Measurements from ENCODE around the gene RHBDD3.

Gene RHBDD3

DNA sequence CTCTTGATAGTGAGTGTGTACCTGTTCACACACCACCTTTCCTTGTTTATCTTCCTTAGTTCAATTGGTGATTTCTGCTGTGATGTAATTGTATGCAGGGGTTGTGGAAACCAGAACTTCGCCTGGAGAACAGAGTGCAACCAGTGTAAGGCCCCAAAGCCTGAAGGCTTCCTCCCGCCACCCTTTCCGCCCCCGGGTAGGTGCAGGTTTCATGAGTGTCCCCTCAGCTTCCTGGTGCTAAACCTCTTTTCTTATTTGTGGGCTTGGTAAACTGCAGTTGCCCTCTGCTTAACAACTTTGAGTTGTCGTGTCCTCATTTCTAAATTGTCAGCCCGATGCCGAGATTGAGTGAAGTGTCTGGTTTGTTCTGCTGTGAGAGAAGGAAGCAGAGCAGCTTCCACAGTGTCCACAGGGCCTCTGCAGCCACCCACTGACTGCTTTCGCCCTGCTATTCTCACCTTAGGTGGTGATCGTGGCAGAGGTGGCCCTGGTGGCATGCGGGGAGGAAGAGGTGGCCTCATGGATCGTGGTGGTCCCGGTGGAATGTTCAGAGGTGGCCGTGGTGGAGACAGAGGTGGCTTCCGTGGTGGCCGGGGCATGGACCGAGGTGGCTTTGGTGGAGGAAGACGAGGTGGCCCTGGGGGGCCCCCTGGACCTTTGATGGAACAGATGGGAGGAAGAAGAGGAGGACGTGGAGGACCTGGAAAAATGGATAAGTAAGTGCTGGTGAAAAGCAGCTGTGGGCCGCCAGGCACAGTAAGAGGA is 31.5 kb upstream of the RHBDD3 start:
- TF ChIP-seq, protein P1, sequence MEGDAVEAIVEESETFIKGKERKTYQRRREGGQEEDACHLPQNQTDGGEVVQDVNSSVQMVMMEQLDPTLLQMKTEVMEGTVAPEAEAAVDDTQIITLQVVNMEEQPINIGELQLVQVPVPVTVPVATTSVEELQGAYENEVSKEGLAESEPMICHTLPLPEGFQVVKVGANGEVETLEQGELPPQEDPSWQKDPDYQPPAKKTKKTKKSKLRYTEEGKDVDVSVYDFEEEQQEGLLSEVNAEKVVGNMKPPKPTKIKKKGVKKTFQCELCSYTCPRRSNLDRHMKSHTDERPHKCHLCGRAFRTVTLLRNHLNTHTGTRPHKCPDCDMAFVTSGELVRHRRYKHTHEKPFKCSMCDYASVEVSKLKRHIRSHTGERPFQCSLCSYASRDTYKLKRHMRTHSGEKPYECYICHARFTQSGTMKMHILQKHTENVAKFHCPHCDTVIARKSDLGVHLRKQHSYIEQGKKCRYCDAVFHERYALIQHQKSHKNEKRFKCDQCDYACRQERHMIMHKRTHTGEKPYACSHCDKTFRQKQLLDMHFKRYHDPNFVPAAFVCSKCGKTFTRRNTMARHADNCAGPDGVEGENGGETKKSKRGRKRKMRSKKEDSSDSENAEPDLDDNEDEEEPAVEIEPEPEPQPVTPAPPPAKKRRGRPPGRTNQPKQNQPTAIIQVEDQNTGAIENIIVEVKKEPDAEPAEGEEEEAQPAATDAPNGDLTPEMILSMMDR (conservative IDR thresholded peaks at IDR 0.05; ENCODE audit: control insufficient read depth, insufficient read depth, low read depth, low read length), result no peak
- no peak overlapping the region for H3K4me3 ChIP-seq (ENCODE audit: control insufficient read depth, low read depth, low read length)
- DNase-seq (ENCODE audit: low read depth), result no peak

DNA sequence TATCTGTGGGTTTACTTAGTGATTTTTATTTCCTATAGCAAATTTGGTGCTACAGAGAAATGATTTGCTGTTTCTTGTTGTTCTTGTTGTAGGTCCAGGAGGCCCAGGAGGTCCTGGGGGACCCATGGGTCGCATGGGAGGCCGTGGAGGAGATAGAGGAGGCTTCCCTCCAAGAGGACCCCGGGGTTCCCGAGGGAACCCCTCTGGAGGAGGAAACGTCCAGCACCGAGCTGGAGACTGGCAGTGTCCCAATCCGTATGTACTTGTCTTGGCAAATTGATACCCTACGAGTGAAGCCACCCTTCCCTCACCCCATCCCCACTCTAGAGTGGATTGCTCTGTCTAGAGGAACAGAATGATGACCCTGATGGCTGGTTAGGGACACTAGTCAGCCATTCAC is 30.9 kb upstream of the RHBDD3 start:
- no peak for DNase-seq (ENCODE audit: low read depth)
- H3K4me3 ChIP-seq (ENCODE audit: control insufficient read depth, low read depth, low read length), result no peak overlapping the region
- TF ChIP-seq, protein P1 (conservative IDR thresholded peaks at IDR 0.05; ENCODE audit: control insufficient read depth, insufficient read depth, low read depth, low read length), result no peak

DNA sequence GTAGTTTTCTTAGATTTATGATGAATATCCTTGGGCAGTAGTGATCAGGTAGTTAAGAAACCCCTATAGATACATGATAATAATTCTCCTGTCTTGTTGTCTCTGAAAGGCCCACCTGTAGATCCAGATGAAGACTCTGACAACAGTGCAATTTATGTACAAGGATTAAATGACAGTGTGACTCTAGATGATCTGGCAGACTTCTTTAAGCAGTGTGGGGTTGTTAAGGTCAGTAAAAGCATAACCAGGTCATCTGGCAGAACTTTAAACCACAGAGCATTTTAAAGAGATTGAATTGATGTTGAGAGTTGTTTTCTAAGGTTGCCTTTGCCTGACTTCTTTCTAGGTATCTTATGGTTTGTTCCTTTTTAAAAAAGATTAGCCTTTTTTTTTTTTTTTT is 24.6 kb upstream of the RHBDD3 start:
- no peak for DNase-seq (ENCODE audit: low read depth)
- H3K4me3 ChIP-seq (ENCODE audit: control insufficient read depth, low read depth, low read length), result no peak overlapping the region
- TF ChIP-seq, protein P1 (conservative IDR thresholded peaks at IDR 0.05; ENCODE audit: control insufficient read depth, insufficient read depth, low read depth, low read length), result no peak

DNA sequence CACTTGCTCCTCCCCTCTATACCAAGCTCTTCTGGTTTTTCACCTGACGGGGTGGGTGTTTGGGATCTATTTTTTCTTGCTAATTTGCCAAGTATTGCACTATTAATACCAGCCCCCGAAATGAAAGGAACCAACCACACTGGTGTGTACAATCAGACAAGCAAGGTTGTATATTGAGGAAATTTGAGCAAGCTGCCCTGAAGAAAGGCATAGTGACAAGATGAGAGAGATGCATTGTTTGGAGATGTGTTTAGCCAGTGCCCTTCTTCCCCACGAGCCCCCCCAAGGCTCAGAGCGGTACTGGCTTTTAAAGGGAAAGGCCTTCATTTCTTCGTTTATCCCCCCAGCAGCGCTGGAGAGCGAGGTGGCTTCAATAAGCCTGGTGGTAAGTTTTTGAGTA is 23.4 kb upstream of the RHBDD3 start:
- no peak for DNase-seq (ENCODE audit: low read depth)

DNA sequence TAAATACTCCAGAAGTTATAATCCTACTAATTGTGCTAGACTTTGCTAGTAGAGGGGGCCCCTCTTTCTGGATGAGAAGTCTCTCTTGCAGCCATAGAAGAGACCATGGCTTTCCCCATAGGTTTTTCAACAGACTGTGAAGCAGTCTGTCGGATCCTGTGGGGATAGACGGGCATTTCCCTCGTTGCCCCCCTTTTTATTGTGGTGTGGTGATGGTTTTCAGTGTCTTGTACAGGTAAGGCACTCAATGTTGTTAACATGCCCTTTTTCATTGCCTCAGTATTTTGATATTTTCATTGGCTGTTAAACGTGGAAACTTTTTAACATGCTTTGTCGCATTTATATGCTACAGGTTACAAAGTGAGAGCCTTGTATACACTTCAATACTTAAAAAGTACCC is 22.3 kb upstream of the RHBDD3 start:
- TF ChIP-seq, protein P1 (conservative IDR thresholded peaks at IDR 0.05; ENCODE audit: control insufficient read depth, insufficient read depth, low read depth, low read length), result no peak
- no peak for DNase-seq (ENCODE audit: low read depth)
- H3K4me3 ChIP-seq (ENCODE audit: control insufficient read depth, low read depth, low read length), result no peak overlapping the region

More for the DNA sequence above, 23.4 kb upstream of the RHBDD3 start:
- TF ChIP-seq, protein P1 (conservative IDR thresholded peaks at IDR 0.05; ENCODE audit: control insufficient read depth, insufficient read depth, low read depth, low read length), result no peak
- H3K4me3 ChIP-seq (ENCODE audit: control insufficient read depth, low read depth, low read length), result no peak overlapping the region

DNA sequence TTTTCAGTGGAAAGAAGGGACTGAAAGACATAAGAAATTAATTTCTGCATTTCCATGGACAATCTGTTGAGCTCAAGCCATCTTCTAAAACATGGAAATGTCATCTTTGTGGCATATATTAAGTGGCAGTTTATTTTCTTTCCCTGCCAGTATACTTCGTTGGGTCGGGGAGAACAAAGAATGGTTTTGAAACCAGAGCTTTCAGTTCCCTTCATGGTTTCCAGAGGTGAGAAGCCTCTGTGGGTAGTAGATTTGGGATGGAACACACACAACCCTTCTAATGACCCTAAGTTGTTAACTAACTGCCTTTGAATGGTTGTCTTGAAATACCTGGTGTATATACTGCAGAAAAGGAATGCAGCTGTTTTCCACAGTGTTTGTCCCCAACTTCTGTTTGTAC is 21.1 kb upstream of the RHBDD3 start:
- TF ChIP-seq, protein P1 (conservative IDR thresholded peaks at IDR 0.05; ENCODE audit: control insufficient read depth, insufficient read depth, low read depth, low read length), result no peak
- H3K4me3 ChIP-seq (ENCODE audit: control insufficient read depth, low read depth, low read length), result no peak overlapping the region
- no peak for DNase-seq (ENCODE audit: low read depth)
